Activated naive CD8-positive, alpha-beta T cell treated with anti-CD3 and anti-CD28 coated beads, Interleukin-2, amount 10 ng/mL, durations not matched to agents 7 days and 5 days (primary cell): ENCODE results near the gene LPIN1. TPM values are rescaled to one million over a fixed set of nuclear protein-coding genes. Genes with fewer than 3 reads are reported as not detected.

Experiments
- ATAC-seq: fragments of 150-1000 bp; cut with Tn5 transposase; one replicate; pipeline ENCODE4 v1.10.0; 2021; ENCODE audit warnings: low read depth, moderate library complexity
- POLR2A ChIA-PET: fragments of 350-600 bp; sonication (Branson Sonifier 250); formaldehyde crosslinking; loops from one replicate; lab custom pipeline; 2021; ENCODE audit warnings: antibody characterized with exemption; lab: Charles Lee
- DNase-seq: peaks from one replicate; pipeline ENCODE4 v3.0.0; 2021
- H3K27ac Mint-ChIP-seq: one replicate; pipeline ENCODE4 v1.8.0; 2022; ENCODE audit warnings: mild to moderate bottlenecking, mixed read lengths
- H3K27me3 Mint-ChIP-seq: one replicate; pipeline ENCODE4 v1.8.0; 2022; ENCODE audit warnings: mild to moderate bottlenecking, moderate library complexity, mixed read lengths
- H3K36me3 Mint-ChIP-seq: one replicate; pipeline ENCODE4 v1.8.0; 2021; ENCODE audit warnings: mild to moderate bottlenecking, mixed read lengths
- H3K4me1 Mint-ChIP-seq: one replicate; pipeline ENCODE4 v1.8.0; 2021; ENCODE audit warnings: mixed read lengths
- H3K4me3 Mint-ChIP-seq: one replicate; pipeline ENCODE4 v1.8.0; 2022; ENCODE audit warnings: mild to moderate bottlenecking, moderate library complexity, mixed read lengths
- H3K9me3 Mint-ChIP-seq: one replicate; pipeline ENCODE4 v1.8.0; 2021; ENCODE audit warnings: mixed read lengths
- microRNA-seq: library from miRNA; unstranded; fragments of <30 nt; microRNA quantifications from one replicate; pipeline ENCODE4 v1.2.0, GENCODE V29; 2022
- total RNA-seq, 2 experiments: library from RNA; stranded (reverse); gene quantifications; one replicate each; pipeline ENCODE4 v1.2.3, GENCODE V29; 2021

The LPIN1 gene
- total RNA-seq, 2 experiments from 2014 or later = 70.9 to 71.7 TPM

DNA sequence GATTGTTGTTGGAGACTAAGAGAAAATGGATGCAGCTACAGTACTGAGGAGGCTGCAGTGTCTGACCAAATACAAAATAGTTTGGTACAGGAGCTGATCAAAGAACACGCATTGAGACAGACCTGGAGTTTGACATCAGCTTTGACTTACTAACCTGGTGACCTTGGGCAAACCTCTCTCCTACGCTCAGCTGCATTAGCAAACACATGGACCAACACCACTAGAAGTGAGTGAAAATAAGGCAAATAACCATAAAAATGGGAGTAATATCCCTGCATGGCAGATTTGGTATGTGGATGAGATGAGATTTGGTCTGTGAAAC is 126.5 kb downstream of the LPIN1 start:
- H3K9me3 Mint-ChIP-seq = no peaks in the 10 kb centered on the region
- H3K27me3 Mint-ChIP-seq = peaks cover 6% of the 10 kb centered on the region
- H3K36me3 Mint-ChIP-seq = no peaks in the 10 kb centered on the region
- ATAC-seq (no peak), DNase-seq (no peak)
- no peak overlapping the region for H3K27ac Mint-ChIP-seq
- no peak overlapping the region for H3K4me3 Mint-ChIP-seq
- peaks cover 4% of the 10 kb centered on the region for H3K4me1 Mint-ChIP-seq
- POLR2A ChIA-PET = no interaction called here

DNA sequence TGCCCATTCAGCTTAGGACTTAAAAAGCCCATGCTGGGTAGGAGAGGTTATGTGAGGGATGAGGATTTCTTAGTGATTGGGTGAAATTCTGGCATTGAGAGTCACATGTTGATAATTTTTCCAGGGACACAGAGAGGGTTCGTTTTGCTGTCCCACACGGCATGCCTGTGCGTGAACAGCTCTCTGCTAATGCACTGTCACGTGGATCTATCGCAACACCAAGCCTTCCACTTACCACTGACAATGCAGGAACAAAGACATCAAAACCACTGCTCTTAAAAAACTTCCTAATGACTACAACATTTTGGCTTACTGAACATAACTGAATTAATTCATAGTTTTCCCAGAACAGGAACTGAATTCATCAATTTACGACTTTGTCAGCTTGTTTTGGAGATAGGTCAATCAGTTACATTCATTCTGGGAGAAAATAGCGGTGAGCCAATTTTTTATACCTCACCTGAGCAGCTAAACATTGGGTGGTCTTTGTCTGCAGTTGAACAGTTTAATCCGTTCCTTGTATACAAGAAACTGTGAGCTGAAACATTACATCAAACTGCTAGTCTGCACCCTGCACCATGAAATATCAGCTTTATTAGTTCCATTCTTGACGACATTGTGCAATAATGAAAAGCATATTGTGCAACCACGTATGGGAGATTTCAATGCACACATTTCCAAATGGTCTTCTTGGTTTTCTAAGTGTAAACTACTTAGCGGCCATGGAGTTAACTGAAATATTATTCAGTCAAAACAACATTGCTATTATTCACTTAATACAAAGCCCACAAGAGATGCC is 127.1 kb downstream of the LPIN1 start:
- POLR2A ChIA-PET = no interaction called here
- no peak overlapping the region for H3K4me3 Mint-ChIP-seq
- H3K36me3 Mint-ChIP-seq = no peaks in the 10 kb centered on the region
- DNase-seq = no peak
- H3K9me3 Mint-ChIP-seq = no peaks in the 10 kb centered on the region
- H3K27ac Mint-ChIP-seq = no peak overlapping the region
- no peak for ATAC-seq
- H3K4me1 Mint-ChIP-seq = peaks cover 4% of the 10 kb centered on the region
- H3K27me3 Mint-ChIP-seq = peaks cover 6% of the 10 kb centered on the region

DNA sequence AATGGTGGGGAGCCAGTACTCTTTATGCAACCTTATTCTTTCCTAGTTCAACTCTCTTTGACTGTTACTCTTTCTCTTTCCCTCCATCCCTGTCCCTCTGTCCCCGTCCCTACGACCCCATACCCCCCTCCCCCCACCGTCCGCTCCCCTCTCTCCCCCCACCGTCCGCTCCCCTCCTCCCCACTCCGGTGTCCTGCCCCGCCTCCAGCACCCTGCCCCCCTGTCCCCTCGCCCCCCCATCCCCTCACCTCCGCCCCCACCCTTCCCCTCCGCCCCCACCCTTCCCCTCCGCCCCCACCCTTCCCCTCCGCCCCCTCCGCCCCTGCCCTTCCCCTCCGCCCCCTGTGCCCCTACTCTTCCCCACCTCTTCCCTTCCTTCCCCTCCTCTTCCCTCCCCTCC is 128.4 kb downstream of the LPIN1 start:
- H3K27me3 Mint-ChIP-seq = peaks cover 9% of the 10 kb centered on the region
- H3K4me1 Mint-ChIP-seq = peaks cover 4% of the 10 kb centered on the region
- H3K9me3 Mint-ChIP-seq = no peaks in the 10 kb centered on the region
- POLR2A ChIA-PET = no interaction called here
- DNase-seq (no peak), ATAC-seq (no peak)
- H3K4me3 Mint-ChIP-seq = no peak overlapping the region
- H3K27ac Mint-ChIP-seq = no peak overlapping the region
- H3K36me3 Mint-ChIP-seq = no peaks in the 10 kb centered on the region

- Mint-ChIP-seq H3K27ac (no peak overlapping the region), H3K27me3 (peaks cover 9% of the 10 kb centered on the region), H3K4me1 (peaks cover 3% of the 10 kb centered on the region), H3K9me3 (no peaks in the 10 kb centered on the region), H3K36me3 (no peaks in the 10 kb centered on the region), H3K4me3 (no peak overlapping the region)
- ATAC-seq = no peak
- no peak for DNase-seq
- POLR2A ChIA-PET = no interaction called here
Measured at GRCh38 chr2:11875481-11875880, 129.0 kb downstream of the LPIN1 start.

- no peak overlapping the region for H3K27ac Mint-ChIP-seq
- H3K9me3 Mint-ChIP-seq = no peaks in the 10 kb centered on the region
- DNase-seq (no peak), ATAC-seq (no peak)
- no peak overlapping the region for H3K4me3 Mint-ChIP-seq
- POLR2A ChIA-PET = no interaction called here
- H3K4me1 Mint-ChIP-seq = no peaks in the 10 kb centered on the region
- H3K36me3 Mint-ChIP-seq = no peaks in the 10 kb centered on the region
- peaks cover 6% of the 10 kb centered on the region for H3K27me3 Mint-ChIP-seq
Measured at GRCh38 chr2:11876436-11876835, 130.0 kb downstream of the LPIN1 start.

DNA sequence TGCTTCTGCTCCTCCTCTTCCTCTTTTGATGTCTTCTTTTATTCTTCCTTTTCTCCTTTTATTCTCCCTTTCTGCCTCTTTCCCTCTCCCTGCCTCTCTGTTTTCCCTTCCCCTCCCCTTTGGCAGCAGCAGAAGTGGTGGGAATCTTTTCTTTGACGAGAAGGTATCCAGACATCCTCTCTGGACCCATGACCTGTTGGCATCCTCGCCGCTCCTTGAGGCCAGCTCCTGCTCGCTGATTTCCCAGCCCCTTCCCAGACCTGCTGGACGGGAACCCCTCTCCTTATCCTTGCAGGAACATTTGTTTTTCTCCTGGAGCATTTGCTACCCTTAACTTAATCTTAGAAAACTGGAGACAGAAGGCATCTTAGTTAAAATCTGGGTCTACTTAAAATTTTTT is 130.5 kb downstream of the LPIN1 start:
- POLR2A ChIA-PET = no interaction called here

More for the DNA sequence above, 130.5 kb downstream of the LPIN1 start:
- DNase-seq = no peak
- H3K4me1 Mint-ChIP-seq = no peaks in the 10 kb centered on the region
- H3K27me3 Mint-ChIP-seq = peaks cover 4% of the 10 kb centered on the region
- no peaks in the 10 kb centered on the region for H3K9me3 Mint-ChIP-seq
- no peak overlapping the region for H3K27ac Mint-ChIP-seq
- ATAC-seq = no peak
- H3K4me3 Mint-ChIP-seq = no peak overlapping the region
- no peaks in the 10 kb centered on the region for H3K36me3 Mint-ChIP-seq

Small RNA genes within 50 kb of the gene (microRNA-seq; reads per million reads assigned to microRNA genes)
- gene MIR4262 (not detected), gene MIR548S (not detected)

Other genes starting within 250 kb of the LPIN1 start
- gene GREB1, start 212.6 kb upstream of the LPIN1 start, total RNA-seq = under 1 TPM; 0.28 to 0.54 TPM
- gene NTSR2, start 76.4 kb upstream of the LPIN1 start, total RNA-seq = not detected